Lower lobe of right lung (tissue), 2 donors: ENCODE measurements around the gene APH1B. TPM values are rescaled to one million over a fixed set of nuclear protein-coding genes. Genes with fewer than 3 reads are reported as not detected.
"Not testable (repeated sequence)": the region's sequence is repeated elsewhere in the genome, so short reads cannot be mapped to it uniquely, and the experiment has no call there.

ENCODE experiments used
- ATAC-seq, 2 donors: fragments of 200-7000 bp; cut with Tn5 transposase; one replicate each; pipeline ENCODE4 v1.9.1; 2020 to 2022; ENCODE audit warnings: mild to moderate bottlenecking in 2 of 2, moderate library complexity in 2 of 2
- DNase-seq: peaks from one replicate; pipeline ENCODE4 v3.0.0-alpha.2; 2020
- H3K27ac ChIP-seq: fragments of 200-600 bp; one replicate; pipeline ENCODE4 v1.8.0; 2022
- H3K27me3 ChIP-seq: fragments of 200-600 bp; one replicate; pipeline ENCODE4 v1.8.0; 2022; ENCODE audit warnings: low read depth
- H3K36me3 ChIP-seq: fragments of 200-600 bp; one replicate; pipeline ENCODE4 v1.8.0; 2022; ENCODE audit warnings: mild to moderate bottlenecking
- H3K4me1 ChIP-seq: fragments of 200-600 bp; one replicate; pipeline ENCODE4 v1.8.0; 2022
- H3K4me3 ChIP-seq: fragments of 200-600 bp; one replicate; pipeline ENCODE4 v1.8.0; 2022; ENCODE audit warnings: mild to moderate bottlenecking
- H3K9me3 ChIP-seq: fragments of 200-600 bp; one replicate; pipeline ENCODE4 v1.8.0; 2022
- CTCF ChIP-seq: fragments of 200-600 bp; IDR thresholded peaks from one replicate; pipeline ENCODE4 v1.8.0; 2022; ENCODE audit warnings: antibody characterized with exemption, mild to moderate bottlenecking
- intact Hi-C: fragments of 100-400 bp; cut with DNase I; formaldehyde crosslinking; loops from one replicate; pipeline ENCODE4 v1.11.0; 2022
- total RNA-seq: library from RNA; stranded (reverse); fragmentation: NEBNext Ultra II Directional; extraction: Animal tissue kit (Norgen Biotek cat#: 25700); gene quantifications from one replicate; pipeline ENCODE4 v1.2.1, GENCODE V29; 2021
- donor health status: DM: no; HTN: yes; CAD: no; lungs with severe emphysema.

The APH1B gene
- total RNA-seq, 1 donor from 2014 or later: 31.0 TPM

- intact Hi-C loops: no loop called here
- peaks cover 76% of the 10 kb centered on the region for H3K4me1 ChIP-seq
- H3K27me3 ChIP-seq: no peaks in the 10 kb centered on the region
Observed at GRCh38 chr15:63232943-63233342, 44.5 kb upstream of the APH1B start.

DNA sequence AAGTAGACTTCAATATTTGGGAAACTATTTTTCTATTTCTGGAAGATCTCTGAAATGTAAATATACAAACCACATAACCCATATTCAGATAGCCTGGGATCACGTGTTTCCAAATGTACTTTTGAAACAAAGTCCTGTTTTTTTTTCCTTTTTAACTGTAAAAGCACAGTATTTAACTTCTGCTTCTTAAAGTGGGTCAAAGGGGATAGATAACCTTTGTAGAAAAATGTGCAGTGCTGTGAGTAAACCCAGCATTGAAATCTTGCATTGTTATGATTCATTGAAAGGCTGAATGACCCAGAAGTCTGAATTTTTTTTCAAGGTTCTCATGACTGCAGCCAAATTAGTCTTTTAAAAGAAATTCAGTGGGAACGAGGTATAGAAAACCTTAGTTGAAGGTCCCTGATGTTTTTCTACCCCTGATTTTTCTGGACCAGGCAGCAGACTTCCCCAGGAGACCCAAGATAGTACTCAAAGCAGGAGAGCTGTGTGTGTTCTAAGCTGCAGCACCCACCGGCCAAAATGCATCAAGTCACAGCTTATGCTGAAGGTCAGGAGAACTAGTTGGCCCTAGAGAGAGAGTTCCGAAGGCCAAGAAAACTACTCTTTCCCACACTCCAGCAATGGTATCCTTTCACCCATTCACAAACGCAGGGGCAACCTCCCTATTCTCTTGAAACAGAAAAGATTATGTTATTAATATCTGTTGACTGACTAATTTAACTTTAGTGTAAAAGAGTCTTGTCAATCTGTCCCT lies 43.6 kb upstream of the APH1B start:
- intact Hi-C loops: no loop called here
- H3K27ac ChIP-seq: peak overlapping the region; percentile 67
- H3K9me3 ChIP-seq: no peaks in the 10 kb centered on the region
- ATAC-seq (peak; percentile 40 to 58), DNase-seq (no peak)
- no peaks in the 10 kb centered on the region for H3K36me3 ChIP-seq
- no peaks in the 10 kb centered on the region for H3K27me3 ChIP-seq
- no peak overlapping the region for H3K4me3 ChIP-seq
- H3K4me1 ChIP-seq: peaks cover 77% of the 10 kb centered on the region
- TF ChIP-seq CTCF: no peak

More at GRCh38 chr15:63232943-63233342, 44.5 kb upstream of the APH1B start:
- DNase-seq (no peak), ATAC-seq (no peak)
- TF ChIP-seq CTCF: no peak
- H3K4me3 ChIP-seq: no peak overlapping the region
- no peaks in the 10 kb centered on the region for H3K36me3 ChIP-seq
- no peaks in the 10 kb centered on the region for H3K9me3 ChIP-seq
- no peak overlapping the region for H3K27ac ChIP-seq

- no peak overlapping the region for H3K4me3 ChIP-seq
Observed at GRCh38 chr15:63234451-63234870, 42.9 kb upstream of the APH1B start.

GRCh38 chr15:63236272-63236671 lies 41.1 kb upstream of the APH1B start:
- TF ChIP-seq CTCF: no peak
- Histone ChIP-seq H3K36me3 (no peaks in the 10 kb centered on the region), H3K4me1 (peaks cover 98% of the 10 kb centered on the region), H3K27me3 (no peaks in the 10 kb centered on the region), H3K9me3 (no peaks in the 10 kb centered on the region), H3K27ac (no peak overlapping the region), H3K4me3 (no peak overlapping the region)
- intact Hi-C loops: no loop called here
- ATAC-seq (no peak), DNase-seq (no peak)

More at GRCh38 chr15:63234451-63234870, 42.9 kb upstream of the APH1B start:
- DNase-seq (peak; percentile 59), ATAC-seq (peak; percentile 89 to 93)
- intact Hi-C loops: no loop called here
- Histone ChIP-seq H3K9me3 (no peaks in the 10 kb centered on the region), H3K4me1 (peaks cover 83% of the 10 kb centered on the region), H3K27ac (peak overlapping the region; percentile 67), H3K27me3 (no peaks in the 10 kb centered on the region), H3K36me3 (no peaks in the 10 kb centered on the region)
- TF ChIP-seq CTCF: no peak

DNA sequence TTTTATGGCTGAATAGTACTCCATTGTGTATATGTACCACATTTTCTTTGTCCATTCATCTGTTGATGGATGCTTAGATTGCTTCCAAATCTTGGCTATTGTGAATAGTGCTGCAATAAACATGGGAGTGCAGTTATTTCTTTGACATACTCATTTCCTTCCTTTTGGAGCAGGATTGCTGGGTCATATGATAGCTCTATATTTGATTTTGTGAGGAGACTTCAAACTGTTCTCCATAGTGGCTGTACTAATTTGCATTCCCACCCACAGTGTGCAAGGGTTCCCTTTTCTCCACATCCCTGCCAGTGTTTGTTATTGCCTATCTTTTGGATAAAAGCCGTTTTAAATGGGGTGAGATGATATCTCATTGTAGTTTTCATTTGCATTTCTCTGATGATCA lies 40.3 kb upstream of the APH1B start:
- H3K9me3 ChIP-seq, H3K4me3 ChIP-seq, ATAC-seq, DNase-seq, H3K36me3 ChIP-seq, H3K27ac ChIP-seq, H3K27me3 ChIP-seq, intact Hi-C loops: not testable (repeated sequence)
- peaks cover 93% of the 10 kb centered on the region for H3K4me1 ChIP-seq

GRCh38 chr15:63238171-63238570 lies 39.2 kb upstream of the APH1B start:
- no peak overlapping the region for H3K27ac ChIP-seq

More at GRCh38 chr15:63238171-63238570, 39.2 kb upstream of the APH1B start:
- H3K27me3 ChIP-seq: no peaks in the 10 kb centered on the region
- peaks cover 82% of the 10 kb centered on the region for H3K4me1 ChIP-seq
- no peak for DNase-seq
- H3K36me3 ChIP-seq: no peaks in the 10 kb centered on the region
- TF ChIP-seq CTCF: no peak
- intact Hi-C loops: no loop called here
- H3K9me3 ChIP-seq: no peaks in the 10 kb centered on the region
- H3K4me3 ChIP-seq: no peak overlapping the region
- ATAC-seq: no peak
